ENCODE data around the gene LHX3. TPM values are rescaled to one million over a fixed set of nuclear protein-coding genes. Genes with fewer than 3 reads are reported as not detected.

The LHX3 gene
- total RNA-seq, 4 donors from 2014 or later, result not detected

DNA sequence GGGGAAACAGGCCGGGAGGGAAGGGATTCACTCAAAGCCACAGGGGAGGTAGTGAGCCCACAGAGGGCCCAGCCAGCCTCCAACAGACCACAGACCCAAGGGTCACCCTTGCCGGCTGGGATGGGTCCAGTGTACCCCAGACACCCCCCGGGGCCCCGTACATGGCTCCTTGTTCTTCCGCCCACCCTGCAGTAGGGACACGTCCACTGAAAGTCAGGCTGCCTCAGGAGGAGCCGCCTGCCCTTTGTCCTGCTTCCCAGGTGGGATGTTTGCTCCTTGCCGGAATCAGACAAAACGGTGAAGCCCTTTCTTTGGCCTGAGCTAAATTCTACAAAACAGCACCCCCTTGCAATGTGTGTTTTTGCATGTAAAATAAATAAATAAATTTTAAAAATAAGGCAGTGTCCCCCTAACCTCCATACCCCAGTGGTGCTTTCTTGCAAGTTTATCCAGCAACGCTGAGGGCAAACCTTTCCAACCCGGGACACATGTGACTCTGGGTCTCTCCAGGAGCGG lies 25.8 kb downstream of the LHX3 start:
- intact Hi-C loops (cut with DNase I; ENCODE audit: low total_unique reads), result no loop called here
- Histone ChIP-seq H3K9me3 (no peaks in the 10 kb centered on the region), H3K4me3 (no peak overlapping the region), H3K4me1 (no peaks in the 10 kb centered on the region), H3K27ac (no peak overlapping the region), H3K27me3 (no peaks in the 10 kb centered on the region), H3K36me3 (no peaks in the 10 kb centered on the region)
- no peak for TF ChIP-seq POLR2A (IDR thresholded peaks at IDR 0.05)
- TF ChIP-seq, protein P1, sequence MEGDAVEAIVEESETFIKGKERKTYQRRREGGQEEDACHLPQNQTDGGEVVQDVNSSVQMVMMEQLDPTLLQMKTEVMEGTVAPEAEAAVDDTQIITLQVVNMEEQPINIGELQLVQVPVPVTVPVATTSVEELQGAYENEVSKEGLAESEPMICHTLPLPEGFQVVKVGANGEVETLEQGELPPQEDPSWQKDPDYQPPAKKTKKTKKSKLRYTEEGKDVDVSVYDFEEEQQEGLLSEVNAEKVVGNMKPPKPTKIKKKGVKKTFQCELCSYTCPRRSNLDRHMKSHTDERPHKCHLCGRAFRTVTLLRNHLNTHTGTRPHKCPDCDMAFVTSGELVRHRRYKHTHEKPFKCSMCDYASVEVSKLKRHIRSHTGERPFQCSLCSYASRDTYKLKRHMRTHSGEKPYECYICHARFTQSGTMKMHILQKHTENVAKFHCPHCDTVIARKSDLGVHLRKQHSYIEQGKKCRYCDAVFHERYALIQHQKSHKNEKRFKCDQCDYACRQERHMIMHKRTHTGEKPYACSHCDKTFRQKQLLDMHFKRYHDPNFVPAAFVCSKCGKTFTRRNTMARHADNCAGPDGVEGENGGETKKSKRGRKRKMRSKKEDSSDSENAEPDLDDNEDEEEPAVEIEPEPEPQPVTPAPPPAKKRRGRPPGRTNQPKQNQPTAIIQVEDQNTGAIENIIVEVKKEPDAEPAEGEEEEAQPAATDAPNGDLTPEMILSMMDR (IDR thresholded peaks at IDR 0.05), result no peak
- DNase-seq, result no peak

DNA sequence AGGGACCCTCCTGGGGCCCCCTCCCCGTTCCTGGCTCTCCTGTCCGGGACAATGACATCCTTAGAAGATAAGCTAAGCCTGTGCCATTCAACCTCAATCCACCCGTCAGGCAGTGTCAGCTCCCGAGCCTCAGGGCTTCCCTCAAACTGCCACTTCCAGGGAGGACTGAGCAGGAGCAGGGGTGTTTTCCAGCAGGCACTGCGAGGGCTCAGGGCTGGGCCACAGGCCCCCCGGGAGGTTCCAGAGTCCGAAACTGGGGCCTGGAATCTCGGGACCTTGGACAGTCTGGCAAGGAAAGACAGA lies 26.2 kb downstream of the LHX3 start:
- H3K36me3 ChIP-seq, result no peaks in the 10 kb centered on the region
- H3K4me1 ChIP-seq, result no peaks in the 10 kb centered on the region
- no peak overlapping the region for H3K27ac ChIP-seq
- H3K27me3 ChIP-seq, result no peaks in the 10 kb centered on the region
- no peak overlapping the region for H3K4me3 ChIP-seq
- TF ChIP-seq, protein P1 (IDR thresholded peaks at IDR 0.05), result no peak
- TF ChIP-seq POLR2A (IDR thresholded peaks at IDR 0.05), result no peak
- DNase-seq, result no peak
- intact Hi-C loops (cut with DNase I; ENCODE audit: low total_unique reads), result no loop called here
- no peaks in the 10 kb centered on the region for H3K9me3 ChIP-seq

DNA sequence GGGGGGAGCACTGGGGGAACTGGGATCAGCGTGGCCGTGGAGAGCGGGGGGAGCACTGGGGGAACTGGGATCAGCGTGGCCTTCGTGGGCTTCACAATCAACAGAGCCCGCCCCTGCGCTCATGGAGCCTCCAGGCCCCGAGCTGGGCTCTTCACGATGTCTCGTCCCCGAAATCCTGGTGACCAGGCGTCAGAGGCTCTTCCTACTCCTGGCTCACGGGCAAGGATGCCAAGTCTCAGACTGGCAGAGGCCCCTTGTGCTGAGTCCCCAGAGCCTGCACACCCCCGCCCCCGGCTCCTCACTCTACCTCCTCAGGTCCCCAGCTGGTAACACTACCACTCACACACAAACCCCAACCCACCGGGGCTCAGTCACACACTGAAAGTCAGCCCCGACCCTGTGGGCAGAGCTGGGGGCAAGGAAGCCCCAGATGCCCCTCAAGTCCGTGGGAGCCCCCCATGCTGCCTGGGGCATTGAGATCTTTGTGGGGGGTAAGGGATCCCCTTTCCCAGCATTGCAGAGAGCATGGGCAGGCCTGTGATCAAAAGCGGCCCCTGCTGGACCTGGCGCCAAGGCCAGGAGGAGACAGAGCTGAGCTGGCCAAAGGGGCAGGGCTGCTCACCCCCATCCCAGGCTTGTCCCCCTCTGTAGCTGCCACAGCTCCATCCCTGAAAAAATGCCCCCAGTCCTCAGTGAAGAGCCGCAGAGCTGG lies 26.7 kb downstream of the LHX3 start:
- Histone ChIP-seq H3K4me1 (no peaks in the 10 kb centered on the region), H3K9me3 (no peaks in the 10 kb centered on the region), H3K27me3 (no peaks in the 10 kb centered on the region), H3K36me3 (no peaks in the 10 kb centered on the region), H3K4me3 (no peak overlapping the region), H3K27ac (no peak overlapping the region)
- TF ChIP-seq, protein P1 (IDR thresholded peaks at IDR 0.05), result no peak
- no peak for TF ChIP-seq POLR2A (IDR thresholded peaks at IDR 0.05)
- intact Hi-C loops (cut with DNase I; ENCODE audit: low total_unique reads), result no loop called here
- DNase-seq, result no peak

DNA sequence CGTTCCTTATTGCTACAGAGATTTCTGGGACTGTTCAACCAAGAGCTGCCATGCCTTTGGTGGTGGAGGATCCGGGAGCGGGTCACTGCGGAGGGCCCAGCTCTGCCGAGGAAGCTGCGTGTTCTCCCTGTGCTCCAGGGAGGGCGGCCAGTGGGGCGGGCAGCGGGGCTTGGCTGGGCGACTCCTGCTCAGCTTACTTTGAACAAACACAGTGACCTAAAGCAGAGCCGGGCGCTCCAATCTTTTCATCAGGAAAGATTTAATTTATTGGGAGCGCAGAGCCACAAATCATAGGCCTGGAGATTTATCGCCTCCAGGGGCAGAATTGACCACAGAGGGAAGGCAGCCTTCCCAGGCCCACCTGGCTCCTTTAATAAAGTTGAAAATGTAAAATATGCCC lies 27.7 kb downstream of the LHX3 start:
- no peak overlapping the region for H3K27ac ChIP-seq
- intact Hi-C loops (cut with DNase I; ENCODE audit: low total_unique reads), result no loop called here
- TF ChIP-seq POLR2A (IDR thresholded peaks at IDR 0.05), result no peak
- TF ChIP-seq, protein P1 (IDR thresholded peaks at IDR 0.05), result no peak
- H3K27me3 ChIP-seq, result no peaks in the 10 kb centered on the region
- H3K4me3 ChIP-seq, result no peak overlapping the region
- DNase-seq, result no peak
- H3K9me3 ChIP-seq, result no peaks in the 10 kb centered on the region
- no peaks in the 10 kb centered on the region for H3K4me1 ChIP-seq
- H3K36me3 ChIP-seq, result no peaks in the 10 kb centered on the region

DNA sequence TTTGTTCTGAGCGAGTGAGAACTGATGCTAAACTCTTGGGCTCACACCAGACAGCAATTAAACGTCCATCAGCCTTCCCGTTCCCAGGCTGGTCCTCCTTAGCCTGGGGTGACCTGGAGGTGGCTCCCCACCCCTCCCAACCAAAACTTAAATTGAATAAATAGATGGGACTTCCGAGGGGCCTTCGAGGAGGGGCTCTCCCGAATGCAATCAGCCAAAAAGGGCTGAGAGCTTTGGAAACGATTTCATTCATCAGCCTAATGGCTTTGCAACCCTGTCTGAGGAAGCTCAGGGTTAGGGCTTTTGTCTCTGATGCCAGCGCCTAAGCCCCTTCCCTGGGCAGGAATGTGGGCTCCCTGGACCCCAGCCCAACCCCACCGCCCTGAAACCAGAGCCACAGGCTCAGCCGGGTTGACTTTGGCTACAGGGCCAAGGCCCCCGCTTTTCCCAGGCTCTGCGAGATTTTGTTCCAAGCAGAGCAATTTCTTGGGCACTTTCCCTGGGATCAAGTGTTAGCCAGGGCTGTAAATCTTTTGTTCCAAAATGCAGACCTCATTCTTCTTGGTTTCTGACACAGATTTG lies 29.2 kb downstream of the LHX3 start:
- intact Hi-C loops (cut with DNase I; ENCODE audit: low total_unique reads), result no loop called here
- H3K36me3 ChIP-seq, result no peaks in the 10 kb centered on the region
- H3K4me3 ChIP-seq, result no peak overlapping the region
- H3K4me1 ChIP-seq, result no peaks in the 10 kb centered on the region
- H3K27me3 ChIP-seq, result peaks cover 0 to 4% of the 10 kb centered on the region in 2 donors
- H3K27ac ChIP-seq, result no peak overlapping the region
- H3K9me3 ChIP-seq, result no peaks in the 10 kb centered on the region
- TF ChIP-seq, protein P1 (IDR thresholded peaks at IDR 0.05), result no peak
- no peak for TF ChIP-seq POLR2A (IDR thresholded peaks at IDR 0.05)
- no peak for DNase-seq

Data from uterus (tissue), 4 donors.